GM13977 (cell line): ENCODE results near the gene RAB40B.

Experiments used
- DNase-seq: peaks from one replicate; pipeline ENCODE4 v3.0.0; 2012; ENCODE audit warnings: low spot score
- CTCF ChIP-seq: IDR thresholded peaks from 2 replicates; pipeline ENCODE4 v1.5.1; 2012; ENCODE audit warnings: mild to moderate bottlenecking, control low read depth; ENCODE audit not compliant: insufficient read depth; ENCODE audit errors: extremely low read depth, missing control alignments
- in situ Hi-C: fragments of 300-500 bp; cut with MboI; formaldehyde crosslinking; loops from one replicate; pipeline ENCODE4 v1.12.0; 2022; ENCODE audit warnings: low sequenced_read_pairs, low pct_unique_long_range_greater_than_20kb, mixed read lengths, inconsistent platforms; ENCODE audit not compliant: unreplicated experiment

RAB40B gene

GRCh38 chr17:82616021-82616711, 82.3 kb downstream of the RAB40B start:
- no peak for DNase-seq
- no peak for TF ChIP-seq CTCF
- in situ Hi-C loops = no loop called here

GRCh38 chr17:82615084-82616020, 83.1 kb downstream of the RAB40B start:
- in situ Hi-C loops = no loop called here
- no peak for DNase-seq
- TF ChIP-seq CTCF = peak; percentile 16

GRCh38 chr17:82614095-82614631, 84.3 kb downstream of the RAB40B start:
- TF ChIP-seq CTCF = no peak

GRCh38 chr17:82613283-82614094, 85.0 kb downstream of the RAB40B start:
- TF ChIP-seq CTCF = no peak
- no peak for DNase-seq

More at GRCh38 chr17:82614095-82614631, 84.3 kb downstream of the RAB40B start:
- DNase-seq = no peak
- in situ Hi-C loops = no loop called here

GRCh38 chr17:82611140-82612058, 87.1 kb downstream of the RAB40B start:
- no peak for DNase-seq
- in situ Hi-C loops = no loop called here
- TF ChIP-seq CTCF = no peak

More at GRCh38 chr17:82613283-82614094, 85.0 kb downstream of the RAB40B start:
- in situ Hi-C loops = no loop called here
